Stimulated activated CD4-positive, alpha-beta T cell treated with anti-CD3 and anti-CD28 coated beads, Interleukin-1b, Interleukin-23, amount 100 ng/mL, for 48 hours (primary cell): ENCODE measurements around the gene CLIP1.

Experiments used
- DNase-seq: peaks from one replicate; pipeline ENCODE4 v3.0.0-alpha.2; 2020

The CLIP1 gene

DNA sequence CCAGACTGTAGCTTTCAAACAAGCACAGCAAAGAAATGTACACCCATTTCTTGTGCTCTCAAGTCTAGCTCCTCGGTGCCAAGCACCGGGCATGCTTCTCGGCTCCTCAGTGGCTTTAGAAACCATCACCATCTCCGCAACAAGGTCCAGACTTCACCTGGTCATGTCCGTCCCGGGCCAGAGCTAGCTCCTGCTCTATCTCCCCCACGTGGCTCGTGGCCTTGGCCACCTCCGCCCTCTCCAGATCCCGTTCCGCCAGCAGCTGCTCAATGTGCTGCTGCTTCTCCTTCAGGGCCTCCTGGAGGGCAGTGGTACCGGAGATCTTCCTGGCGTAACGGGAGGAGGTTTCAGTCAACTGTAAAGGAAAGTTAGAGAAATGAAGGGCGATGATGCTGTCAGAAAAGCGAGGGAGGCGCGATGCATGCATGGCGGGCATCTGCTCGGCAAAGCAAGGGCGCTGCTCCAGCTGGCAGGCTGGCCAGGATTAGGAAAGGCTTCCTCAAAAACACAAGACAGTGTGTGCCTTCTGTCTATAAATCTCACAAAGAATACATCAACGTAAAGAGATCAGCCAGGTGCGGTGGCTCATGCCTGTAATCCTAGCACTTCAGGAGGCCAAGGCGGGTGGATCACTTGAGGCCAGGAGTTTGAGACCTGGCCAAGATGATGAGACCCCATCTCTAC is 67.4 kb downstream of the CLIP1 start:
- DNase-seq, result no peak

DNA sequence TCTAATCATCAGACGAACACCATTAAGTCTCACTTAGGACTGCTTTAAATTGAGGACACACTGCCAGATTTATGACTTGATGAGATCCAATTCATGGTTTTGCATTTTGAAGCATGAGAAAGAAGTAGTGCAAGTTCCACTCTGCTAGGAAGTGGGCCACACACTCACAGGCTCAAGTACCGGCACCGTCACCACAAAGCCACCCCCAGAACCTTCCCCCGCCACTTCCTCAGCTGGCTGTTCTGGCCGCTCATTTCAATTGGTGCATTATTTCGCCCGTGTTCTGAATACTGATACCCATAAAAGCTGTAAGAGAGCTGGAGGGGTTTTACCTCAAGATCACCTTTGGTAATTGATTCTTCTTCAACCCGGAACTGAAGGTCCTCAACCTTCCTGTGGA is 70.1 kb downstream of the CLIP1 start:
- no peak for DNase-seq

DNA sequence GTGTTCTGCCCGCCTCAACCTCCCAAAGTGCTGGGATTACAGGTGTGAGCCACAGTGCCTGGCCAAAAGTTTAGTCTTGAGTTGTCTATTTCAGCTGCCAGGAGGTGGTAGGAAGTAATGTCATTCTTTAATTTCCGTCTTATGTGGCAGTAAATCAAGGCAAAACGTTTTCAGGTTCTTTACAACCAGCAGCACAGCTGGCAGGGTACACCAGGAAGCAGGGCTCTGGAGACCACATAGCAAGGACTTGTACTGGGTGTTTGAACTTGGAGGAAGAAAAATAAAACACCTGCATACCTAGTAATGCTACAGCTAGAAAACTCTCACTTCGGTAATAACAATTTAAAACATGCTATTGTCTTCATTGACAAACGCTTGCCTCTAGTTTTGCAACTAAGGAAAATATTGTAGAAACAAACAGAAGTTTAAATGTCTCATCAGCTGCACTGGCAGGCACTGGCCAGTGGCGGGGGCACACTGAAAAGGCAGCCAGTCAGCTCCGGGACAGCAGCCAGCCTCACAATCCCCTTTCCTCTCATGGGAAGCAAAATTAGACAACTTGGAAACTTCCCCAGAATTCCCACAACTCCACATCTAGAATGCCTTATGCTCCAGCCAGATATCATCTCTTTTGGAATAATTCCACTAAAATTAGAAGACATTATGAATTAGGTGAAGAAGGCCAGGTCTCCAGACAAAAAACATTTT is 72.2 kb downstream of the CLIP1 start:
- DNase-seq, result no peak

DNA sequence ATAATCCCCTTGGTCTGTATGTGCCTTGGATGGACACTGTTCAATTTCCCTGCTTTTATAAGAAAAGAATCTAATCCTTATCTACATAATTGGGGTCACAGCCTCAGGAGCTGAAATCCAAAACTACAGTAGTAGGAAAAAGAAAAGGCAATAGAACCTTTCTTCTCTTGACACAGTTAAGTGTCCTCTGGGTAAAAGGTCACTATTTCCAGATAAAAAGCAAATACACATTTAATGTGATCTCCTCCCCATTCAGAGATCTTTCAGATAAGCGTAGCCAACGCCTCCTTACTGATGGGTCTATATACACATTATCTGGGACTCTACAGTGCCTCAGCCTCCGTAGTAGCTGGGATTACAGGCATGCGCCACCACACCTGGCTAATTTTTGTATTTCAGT is 73.4 kb downstream of the CLIP1 start:
- no peak for DNase-seq

DNA sequence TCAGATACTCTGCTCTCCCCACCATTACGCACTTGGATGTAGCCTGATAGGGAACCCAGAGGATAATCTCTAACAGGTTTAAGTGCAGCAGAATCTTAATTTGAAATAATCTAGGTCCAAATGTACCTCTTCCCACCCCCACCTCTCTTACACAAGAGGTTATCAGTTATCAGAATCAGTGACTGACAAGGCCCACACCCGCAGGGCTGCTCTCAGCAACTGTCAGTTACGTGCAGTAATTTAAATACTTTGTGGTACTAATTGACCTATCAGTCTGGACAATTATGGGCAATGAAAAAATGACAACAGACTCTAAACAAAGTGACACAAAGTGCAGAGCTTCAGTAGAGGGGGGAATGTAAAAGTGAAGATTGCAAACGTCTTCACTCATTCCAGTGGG is 74.0 kb downstream of the CLIP1 start:
- no peak for DNase-seq

DNA sequence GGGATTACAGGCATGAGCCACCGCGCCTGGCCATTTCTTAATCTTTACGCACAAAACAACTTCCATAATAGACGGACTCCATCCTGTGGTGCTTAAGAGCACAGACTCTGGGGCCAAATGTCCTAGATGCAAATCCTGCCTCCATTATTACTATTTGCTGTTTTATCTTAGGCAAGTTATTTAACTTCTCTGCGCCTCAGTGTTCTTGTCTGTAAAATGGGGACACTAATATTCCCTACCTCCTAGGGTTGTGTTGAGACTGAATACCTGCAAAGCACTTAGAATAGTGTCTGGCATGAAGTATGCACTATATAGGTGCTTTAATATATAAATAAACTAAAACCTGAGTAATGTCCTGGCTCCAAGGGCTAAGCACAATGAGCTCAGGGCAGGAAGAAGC is 76.4 kb downstream of the CLIP1 start:
- no peak for DNase-seq

DNA sequence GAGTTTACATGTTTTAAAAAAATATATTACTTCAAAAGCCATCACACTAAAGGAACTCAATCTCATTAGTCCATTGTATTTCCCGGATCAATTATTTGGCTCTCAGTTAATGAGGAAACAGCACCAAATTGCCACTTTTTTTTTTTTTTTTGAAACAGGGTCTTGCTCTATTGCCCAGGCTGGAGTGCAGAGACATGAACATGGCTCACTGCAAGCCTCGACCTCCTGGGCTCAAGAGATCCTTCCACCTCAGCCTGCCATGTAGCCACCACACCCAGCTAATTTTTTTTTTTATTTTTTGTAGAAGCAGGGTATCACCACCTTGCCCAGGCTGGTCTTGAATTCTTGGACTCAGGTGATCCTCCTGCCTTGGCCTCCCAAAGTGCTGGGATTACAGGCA is 77.4 kb downstream of the CLIP1 start:
- no peak for DNase-seq

DNA sequence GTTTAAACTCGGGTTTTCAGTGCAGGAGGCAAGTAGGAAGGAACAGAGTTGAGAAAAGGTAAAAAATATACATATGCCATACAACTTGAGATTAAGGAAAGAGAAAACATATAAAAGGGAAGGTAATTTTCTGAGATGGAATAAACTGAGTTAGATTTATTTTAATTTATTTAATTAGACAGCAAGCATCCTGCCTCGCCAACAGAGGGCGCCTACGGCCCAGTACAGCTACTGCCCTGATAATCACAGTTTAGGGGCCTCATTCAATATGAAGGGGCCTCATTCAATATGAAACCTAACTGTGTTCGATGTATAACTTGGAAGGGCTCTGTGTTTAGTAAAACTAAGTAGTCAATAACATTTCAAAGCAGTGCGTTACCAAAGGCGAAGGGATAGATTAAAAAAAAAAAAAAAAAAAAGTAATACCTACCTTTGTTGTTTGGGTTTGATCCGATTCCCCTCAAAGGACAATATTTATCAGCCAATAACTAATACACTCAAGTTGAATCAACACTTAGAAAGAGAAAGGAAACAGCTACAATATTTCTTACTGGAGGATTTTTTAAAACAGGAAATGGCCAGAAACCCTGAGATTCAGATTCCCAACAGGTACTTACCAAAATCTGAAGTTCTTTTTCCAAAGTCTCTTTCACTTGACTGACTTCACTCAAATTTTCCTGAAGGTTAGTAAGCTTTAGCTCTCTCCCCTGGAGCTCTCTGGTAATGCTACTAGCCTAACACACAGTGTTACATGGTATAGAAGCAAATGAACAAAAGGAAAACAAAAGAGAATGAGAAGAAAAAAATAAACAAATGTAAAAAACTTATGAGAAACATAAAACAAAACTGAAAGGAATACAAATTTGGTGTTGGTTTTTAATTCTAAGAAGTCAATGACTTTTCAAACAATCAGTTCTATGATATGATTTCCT is 86.2 kb downstream of the CLIP1 start:
- peak; percentile 45 for DNase-seq

DNA sequence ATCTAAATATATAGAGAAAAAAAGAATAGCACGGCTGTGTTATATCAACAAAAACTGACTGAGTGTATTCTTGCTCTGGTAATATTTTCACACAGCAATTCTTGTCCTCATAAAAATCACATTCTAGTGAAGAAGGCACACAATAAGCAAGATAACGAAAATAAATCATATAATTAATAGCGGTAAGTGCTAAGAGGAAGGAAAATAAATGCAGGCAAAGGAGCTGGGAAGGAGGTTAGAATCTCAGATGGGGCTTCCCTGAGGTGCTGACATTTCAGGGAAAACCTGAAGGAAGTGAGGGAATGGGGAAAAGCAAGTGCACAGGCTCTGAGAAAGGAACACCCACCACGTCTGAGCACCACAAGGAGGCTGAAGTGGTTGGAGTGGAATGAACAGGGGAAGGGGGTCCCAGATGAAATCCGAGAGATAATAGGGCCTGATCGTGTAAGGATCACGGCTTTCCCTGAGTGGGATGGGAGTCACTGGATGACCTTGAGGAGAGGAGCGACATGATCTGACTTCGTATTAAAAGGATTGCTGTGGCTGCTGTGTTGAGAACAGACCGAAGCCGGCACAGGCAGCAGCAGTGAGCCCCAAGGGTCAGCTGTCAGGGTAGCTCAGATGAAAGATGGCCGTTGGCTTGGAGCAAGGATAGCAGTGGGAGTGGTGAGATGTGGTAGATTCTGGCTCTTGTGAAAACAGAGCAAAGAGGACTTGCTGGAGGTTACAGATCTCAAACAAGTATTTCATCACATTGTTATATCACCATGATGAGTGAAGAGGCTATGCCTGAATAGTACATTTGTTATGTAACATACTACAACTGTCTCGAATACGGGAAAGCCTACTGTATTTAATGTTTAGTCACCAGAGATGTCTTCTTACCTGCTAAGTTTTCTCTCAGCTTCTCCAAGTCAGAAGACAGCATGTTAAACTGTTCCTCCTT is 89.1 kb downstream of the CLIP1 start:
- no peak for DNase-seq

DNA sequence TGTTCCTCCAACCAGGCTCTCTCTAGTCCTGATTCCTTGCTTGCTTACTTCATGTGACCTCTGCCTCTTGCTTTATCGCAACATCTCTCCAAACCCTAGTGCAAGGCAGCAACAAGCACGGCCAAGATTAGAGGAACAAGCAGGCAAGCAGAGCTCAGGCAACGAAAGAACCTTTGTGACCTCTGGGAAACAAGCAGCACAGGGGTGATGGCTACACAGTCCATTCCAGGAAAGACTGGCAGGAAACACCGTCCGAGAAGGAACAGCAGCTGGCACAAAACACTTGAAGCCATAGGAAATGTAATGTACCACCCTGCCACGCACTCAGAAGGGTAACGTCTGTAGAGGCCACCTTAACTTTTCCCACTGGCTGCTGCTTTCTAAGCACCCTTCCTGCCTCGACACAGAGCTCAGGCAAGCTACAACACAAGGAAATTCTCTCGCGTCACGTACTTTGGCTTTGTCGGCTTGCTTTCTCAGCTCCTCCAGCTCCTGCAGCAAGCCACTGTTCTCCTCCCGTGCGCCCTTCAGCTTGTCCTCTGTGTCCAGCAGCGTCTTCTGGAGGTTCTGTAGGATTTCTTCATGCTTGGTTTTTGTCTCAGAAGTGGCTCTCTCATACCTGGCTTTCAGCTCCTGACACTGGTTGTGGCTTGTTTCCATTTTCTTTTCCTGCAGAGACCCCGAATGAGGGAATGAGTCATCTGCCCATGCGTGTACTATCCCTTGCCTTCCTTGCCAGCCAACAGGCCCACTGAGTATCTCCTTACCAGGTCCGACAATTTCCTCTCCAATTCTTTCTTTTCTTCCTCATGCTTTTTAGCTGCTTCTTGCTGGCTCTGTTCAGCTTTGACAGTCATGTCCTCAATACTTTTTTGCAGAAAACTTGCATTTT is 94.7 kb downstream of the CLIP1 start:
- DNase-seq, result no peak

DNA sequence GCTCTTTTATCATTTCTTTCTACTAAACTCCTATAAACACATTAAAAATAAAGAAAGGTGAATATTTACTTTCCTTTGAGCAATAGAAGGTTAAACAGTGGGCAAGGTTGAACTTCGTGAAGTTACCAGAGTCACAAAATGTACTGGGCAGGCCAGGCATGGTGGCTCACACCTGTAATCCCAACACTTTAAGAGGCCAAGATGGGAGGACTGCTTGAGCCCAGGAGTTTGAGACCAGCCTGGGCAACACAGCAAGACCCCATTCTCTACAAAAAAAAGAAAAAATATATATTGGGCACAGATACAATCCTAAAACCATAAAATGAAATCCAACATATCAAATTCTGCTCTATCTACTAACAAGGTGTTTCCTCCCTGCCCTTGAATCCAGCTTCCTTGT is 95.5 kb downstream of the CLIP1 start:
- no peak for DNase-seq

DNA sequence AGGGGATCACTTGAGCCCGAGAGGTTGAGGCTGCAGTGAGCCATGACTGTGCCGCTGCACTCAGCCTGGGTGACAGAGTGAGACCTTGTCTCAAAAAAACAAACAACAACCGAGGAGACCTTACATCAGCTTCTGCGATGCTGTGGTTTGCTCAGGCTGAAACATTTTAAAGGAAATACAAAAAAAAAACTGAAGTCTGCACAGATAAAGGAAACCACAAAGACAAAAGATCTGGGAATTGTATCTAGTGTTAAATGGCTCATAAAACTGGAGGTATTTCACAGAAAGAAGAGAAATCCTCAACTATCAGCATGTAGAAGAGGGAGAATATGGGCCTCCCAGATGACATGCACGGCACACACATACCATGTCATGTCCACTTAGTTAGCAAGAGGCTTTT is 95.9 kb downstream of the CLIP1 start:
- DNase-seq, result no peak

DNA sequence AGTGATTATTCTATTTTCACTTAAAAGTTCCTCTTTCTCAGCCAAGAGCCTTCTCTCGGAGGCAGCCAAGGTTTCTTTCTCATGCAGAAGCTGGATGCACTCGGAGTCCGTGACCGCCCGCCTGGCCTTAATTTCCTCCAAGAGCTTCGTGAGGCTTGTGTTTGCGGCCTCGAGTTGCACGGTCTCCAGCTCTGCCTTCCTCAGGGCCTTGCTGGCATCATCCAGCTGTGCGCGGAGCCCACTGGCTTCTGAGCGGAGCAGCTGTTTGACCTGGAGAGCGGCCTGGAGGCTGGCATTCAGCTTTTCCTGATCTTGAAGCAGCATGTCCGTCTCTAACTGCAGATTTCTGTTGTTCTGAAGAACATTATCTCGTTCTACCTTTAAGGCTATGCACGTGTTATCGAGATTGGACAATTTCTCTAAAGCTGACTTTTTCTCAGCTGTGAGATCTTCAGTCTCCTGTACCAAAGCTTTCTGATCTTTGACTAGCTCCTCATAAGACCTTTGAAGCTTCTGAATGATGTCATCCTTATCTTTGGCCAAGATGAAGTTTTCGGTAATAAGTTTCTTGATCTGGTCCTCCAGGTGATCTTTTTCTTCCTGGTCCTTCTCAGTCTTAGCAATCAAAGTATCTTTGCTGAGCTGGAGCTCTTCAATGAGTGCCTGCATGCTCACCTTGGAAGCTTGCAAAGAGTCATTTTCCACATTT is 99.0 kb downstream of the CLIP1 start:
- no peak for DNase-seq

DNA sequence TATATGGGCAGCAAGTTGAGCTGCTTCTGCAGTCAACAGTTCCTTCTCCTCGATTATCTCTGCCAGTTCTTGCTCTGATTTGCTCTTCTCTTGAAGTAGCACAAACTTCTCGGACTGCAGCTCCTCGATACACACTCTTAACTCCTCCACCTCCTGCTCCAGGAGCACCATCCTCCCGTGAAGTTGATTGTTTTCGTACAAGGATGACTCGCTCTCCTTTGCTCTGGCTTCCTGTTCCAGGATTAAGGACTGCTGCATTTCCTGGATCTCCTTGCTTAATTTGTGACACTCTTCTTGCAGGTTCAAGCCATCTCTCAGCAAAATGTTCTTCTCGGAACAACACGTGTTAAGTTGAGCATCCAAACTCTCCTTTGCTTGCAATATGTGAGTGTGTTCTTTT is 100.0 kb downstream of the CLIP1 start:
- DNase-seq, result no peak

DNA sequence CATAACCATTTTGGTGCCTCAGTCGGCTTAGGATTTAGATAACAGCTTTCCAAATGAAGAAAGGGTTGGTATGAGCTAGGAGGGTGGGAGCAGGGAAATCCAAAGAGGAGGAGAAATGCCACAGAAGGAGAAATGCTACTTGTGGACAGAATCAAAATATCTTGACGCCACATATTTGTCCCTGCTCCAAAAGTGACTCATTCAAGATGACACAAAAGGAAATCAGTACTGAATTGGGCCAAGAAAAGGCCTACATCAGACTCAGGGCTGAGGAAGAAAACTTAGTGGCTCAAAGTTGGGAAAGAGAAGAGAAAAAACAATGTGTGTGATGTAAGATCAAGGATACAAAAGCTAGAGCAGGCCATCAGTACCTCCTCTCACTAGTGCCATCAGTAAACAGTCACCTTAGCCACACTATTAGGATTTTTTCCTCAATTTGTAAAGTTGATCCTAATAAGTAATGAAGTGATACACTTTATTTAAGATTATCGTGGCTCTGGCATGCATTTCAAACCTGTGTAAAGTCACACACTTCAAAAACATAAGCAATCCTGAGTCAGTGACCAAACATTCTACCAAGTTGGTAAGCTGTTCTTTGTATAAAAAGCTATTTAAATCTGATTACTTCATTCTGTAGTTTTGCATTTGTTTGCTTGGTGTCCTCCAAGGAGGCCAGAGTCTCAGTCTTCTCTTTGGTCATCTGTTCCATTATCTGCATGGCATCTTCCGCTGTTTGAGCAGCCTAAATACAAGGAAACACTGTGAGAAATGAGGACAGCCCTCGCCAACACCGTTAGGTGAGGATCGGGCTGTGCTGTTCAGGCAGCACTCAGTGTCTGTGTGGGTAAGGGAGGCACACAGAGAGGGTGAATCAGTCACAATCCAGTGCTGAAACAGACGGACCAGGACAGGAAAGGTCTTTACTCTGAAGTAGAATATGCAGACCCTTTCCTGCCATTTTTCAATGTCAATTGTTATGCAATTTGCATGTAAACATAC is 103.6 kb downstream of the CLIP1 start:
- no peak for DNase-seq

DNA sequence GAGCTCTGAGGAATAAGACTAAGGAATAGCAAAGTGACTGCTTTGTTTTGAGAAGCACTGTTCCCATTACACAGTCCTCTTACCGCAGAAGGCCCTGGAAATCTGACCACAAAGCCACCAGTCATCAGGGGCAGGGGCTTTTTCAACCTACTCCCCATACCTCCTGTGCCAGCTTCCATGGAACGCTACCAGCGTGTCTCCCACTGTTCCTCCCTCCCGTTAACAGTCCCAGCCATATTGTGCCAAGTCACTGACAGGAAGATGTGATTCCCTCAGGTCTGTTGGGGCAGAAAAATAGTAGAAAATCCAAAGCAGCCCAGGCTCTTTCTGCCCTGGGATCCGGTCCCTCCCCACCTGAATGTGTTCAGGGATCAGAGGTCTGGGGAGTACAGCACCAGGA is 109.5 kb downstream of the CLIP1 start:
- DNase-seq, result no peak

DNA sequence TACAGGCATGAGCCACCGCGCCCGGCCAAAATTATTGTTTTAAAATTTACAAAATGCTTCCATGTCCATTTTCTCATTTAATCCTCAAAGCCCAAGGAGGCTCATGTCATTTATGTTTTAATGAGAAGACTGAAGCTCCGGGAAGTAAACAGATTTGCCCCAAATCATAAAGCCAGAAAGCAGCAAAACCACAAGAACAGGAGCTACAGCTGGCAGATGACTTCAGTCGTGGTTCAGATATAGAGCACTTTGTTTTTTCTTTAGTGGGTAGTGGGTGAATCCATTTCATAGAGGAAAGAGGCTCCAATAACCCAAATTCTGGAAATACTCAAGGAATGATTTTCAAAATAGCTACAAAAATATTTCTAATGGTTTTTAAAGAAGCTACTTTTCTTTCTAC is 110.8 kb downstream of the CLIP1 start:
- DNase-seq, result no peak

DNA sequence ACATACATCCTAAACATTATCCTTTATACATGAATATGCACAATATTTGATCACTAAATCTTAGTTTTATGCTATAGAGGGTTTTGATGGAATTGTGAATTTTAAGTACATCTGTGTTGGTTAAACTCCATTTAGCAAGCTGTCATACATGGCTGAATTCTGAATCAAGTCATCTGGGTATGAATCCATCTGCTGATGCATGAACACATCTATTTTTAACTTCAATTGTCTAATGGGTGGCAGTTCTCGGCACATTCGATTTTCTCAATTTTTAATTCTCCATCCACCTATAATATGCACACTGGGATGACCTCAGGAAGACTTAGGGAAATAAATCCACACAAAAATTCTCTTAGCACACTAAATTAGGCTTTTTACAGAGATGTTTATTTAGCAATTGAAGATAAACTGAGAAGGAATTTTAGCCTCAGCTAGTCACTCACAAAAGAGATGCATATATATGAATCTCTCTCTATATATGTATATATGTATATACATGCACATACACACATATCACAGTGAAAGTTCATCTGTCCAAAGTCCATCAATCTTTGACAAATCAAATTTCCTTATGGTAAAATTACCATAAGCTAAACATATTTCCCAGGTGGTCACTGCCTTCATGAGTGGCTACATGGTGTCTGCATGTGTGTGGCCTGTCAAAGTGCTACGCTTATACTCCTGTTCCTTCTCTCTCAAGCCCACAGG is 111.7 kb downstream of the CLIP1 start:
- no peak for DNase-seq

DNA sequence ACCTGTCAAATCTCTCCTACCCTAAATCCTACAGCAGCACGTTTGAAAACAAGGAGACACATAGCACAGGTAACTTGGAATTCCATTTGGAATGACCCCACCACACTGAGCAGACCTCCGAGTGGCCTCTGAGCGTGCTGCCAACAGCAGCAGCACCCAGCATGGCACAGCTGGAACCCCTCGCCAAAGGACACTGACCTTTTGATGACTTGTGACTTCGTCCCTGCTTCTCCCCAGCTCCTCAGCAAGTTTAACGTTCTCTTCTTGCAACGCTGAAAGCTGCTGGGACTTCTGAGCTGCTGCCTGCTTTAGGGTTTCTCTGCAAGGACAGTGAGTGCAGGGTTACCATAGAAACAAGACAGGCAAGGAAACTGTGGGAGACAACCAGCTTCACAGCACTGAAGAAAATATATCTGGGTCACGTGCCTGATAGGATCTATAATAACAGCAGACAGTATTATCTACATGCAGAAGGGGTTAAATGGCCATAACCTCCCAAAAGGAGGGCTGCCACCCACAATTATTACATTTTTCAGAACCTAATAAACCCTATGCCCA is 112.8 kb downstream of the CLIP1 start:
- DNase-seq, result no peak
